ENCODE results near the gene DNAH5. TPM values are rescaled to one million over a fixed set of nuclear protein-coding genes. Genes with fewer than 3 reads are reported as not detected.

DNAH5 gene
- total RNA-seq, 1 donor from 2014 or later: 5.5 TPM

DNA sequence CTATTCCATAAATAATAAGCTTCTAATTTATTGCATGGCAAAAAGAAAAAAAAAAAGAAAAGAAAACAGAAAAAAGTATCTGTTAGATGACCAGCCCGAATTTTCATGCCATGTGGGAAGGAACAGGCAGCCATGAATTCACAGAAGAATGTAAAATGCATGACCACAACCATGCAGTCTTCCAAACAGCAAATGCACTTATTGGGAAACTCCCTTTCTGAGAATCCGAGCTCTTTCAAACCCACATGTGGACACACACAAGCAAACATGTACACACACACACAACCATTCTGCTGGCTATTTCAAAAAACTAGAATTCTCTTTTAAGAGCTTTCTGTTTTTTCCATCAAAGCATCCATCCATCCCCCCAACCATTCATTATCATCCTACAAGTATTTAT, 236.1 kb downstream of the DNAH5 start:
- DNase-seq: no peak

DNA sequence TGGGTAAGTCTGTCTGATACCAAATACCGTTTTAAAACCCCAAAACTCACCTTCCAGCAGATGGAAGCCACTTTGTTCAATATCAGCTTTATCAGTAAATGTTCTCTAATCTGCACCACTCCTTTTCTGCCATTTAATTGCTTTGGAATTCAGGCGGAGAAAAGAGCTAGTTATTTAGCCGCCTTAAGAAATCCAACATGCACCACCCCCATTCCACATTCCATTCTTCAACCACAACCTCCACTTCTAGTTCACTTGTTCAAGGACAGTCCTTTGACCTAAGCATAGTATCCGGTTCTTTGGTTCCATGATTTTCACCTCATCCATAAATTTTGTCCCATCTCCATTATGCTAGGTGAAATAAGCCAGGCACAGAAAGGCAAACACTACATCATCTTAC, 240.1 kb downstream of the DNAH5 start:
- no peak for DNase-seq

DNA sequence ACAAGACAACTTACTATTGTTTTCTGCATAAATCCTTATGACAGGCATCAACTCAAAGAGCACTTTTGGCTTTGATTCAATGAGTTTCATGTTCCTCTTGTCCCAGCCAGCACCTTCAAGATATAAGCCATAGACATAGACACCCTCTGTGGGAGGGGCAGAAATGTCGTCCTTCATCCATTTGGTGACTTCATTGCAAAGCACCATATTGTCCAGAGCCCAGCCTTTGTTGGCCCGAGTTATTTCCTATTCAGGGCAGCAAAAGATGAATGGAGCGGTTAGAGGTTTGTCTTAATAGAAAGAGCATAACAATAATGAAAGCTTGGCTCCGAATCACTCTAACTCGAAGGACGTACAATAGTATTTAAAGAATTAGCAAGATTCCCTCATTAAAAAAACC, 243.9 kb downstream of the DNAH5 start:
- DNase-seq: no peak

DNA sequence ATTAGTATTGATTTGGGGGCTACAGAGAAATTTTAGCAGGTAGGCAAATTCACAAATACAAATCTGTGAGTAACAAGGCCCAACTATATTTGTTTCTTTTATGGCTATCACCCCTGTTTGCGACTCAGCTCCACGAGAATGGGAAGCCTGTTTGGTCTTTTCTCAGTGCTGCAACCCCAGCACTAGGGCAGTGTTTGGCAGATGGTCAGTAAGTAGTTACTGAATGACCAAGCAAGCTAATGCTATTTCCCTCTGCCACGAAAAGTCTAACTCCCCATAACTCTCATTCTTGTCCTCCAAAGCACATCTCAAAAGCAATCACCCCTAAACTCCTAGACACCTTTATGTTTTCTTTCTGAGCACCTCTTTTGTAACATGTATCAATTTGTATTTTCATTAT, 245.6 kb downstream of the DNAH5 start:
- no peak for DNase-seq

DNA sequence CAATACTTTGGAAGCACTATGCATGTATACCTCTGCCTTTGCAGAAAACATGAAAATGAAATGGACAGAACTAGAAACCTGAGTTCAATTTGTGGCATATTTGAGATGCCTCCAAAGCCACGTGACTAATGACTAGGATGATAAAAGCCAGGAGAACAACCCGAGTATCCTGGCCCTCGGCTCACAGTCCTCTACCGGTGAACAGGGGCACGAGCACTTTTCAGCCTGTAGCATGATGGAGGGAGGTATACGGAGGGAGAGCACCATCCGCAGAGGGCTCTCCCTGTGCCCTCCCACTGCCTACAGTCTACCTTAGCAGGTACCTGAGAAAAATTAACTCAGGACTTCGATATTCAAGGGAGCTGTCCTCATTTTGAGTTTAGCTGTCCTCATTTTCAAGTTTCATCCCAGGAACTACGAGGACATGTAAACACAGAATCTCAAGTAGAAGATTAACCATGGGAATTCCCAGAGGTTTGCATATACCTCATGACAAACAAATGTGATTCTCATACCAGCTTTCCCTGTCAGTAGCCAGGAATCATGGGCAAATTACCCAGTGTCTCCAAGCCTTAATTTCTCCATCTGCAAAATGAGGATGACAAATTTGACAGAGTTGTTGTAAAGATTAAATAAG, 249.3 kb downstream of the DNAH5 start:
- no peak for DNase-seq

DNA sequence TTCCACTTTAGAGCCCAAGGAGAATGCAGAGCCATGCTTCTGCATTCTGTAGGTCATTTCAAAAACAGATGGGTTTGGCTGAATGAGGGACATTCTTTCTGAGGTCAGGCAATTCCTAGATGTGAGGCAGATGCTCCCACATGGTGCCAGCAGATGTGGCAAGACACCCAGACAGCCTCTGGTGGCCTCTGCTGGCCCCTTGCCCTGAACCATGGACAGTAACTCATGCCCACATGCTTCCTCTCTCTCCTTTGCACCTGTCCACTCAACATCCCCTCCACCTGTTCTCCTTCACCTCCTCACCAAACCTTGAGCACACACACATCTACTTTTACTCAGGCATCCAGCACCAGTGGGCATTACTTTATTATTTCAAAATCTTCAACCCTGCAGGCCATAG, 252.3 kb downstream of the DNAH5 start:
- no peak for DNase-seq

DNA sequence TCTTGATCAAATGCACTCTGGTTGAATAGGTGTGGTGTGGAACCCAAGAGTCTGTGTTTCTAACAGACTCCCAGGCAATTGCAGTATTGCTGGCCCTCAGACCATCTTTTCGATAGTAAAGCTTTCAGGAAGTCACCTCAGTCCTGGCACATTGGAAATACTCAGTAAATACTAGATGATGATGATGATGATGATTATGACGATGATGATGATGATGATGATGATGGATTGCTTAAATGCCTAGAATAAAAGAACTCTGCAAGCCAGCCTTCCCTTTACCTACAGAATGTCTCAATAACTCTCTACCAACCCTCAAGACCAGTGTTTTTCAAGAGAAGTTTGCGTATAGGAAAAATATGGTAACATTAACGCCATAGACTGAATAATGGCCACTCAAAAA, 268.0 kb downstream of the DNAH5 start:
- DNase-seq: no peak

DNA sequence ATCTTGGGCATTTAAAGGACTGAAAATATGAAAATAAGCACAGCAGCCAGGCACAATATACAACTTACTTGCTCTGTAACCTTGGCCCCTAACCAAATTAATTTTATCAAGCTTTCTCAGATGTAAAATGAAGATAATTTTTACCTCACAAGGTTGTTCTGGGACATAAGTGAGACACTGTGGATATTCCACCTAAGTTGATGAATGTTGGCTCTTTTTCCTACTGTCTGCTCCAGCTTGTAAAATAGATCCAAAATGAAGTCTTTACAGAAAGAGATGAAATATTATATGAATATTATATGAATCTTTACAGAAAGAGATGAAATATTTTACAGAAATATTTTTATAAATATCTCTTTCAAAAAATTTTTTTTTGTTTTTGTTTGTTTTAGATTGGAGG, 270.1 kb downstream of the DNAH5 start:
- no peak for DNase-seq

DNA sequence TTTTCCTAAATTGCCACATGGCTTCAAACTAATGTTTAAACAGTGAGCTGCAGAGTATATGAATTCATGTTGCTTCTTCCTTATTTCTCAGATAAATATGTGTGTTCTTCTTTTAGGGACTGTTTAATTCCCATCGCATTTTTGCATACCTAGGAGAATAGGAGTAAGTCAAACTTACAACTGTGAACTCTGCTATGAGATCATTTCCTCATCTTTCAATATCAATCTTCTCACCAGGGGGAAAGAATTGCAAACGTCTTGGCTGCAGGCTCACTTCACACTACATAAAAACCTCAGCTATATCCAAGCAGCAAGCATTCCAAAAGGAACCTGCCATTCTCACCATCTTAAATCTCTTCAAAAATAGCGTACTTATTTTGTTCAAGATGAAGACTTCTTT, 271.0 kb downstream of the DNAH5 start:
- no peak for DNase-seq

DNA sequence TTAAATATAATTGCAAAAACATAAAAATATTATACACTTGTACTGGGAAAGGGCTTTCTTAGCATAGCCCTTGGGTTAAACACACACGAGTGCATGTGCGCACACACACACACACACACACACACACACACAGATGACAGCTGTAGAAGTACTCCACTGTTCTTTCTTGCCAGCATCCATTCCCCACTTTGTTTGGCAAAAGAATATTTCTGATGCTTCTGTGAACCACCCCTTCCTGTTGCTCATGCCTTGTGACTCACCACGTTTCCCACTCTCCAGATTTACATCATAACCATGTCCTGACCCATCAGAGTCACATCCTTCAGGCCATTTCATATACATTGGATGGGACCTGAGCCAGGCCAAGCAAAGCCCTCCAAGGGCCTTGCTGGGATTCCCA, 280.1 kb downstream of the DNAH5 start:
- DNase-seq: no peak

DNA sequence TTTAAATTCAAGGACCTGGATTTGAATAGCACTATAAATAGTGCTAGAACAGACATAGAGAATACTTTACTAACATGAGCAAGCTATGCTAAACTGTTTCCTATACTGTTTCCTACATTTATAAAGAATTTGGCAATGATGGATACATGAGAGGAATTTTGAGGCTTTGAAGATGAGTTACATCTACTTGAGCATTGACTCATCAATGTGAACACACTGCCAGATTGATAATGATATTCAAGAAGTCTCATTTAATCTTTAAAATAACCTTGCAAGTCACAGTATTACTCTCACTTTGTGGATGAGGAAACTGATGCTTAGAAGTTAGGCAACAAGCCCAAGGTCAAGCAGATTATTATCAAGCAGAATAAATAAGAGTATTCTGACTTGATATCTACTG, 281.9 kb downstream of the DNAH5 start:
- no peak for DNase-seq

DNA sequence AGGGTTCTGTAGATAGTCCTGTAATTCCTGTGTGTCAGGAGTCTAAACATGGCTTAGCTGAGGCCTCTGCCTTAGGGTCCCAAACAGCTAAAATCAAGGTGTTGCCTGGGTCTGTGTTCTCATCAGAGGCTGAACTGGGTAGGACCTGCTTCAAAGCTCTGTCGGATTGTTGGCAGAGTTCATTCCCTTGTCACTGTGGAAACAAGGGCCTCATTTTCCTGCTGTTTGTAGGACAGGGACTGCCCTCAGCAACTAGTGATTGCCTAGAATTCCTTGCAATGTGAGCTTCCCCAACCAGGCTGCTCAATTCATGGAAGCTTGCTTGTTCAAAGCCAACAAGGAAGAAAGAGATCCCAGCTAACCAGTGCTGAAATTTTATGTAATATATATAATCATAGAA, 283.2 kb downstream of the DNAH5 start:
- no peak for DNase-seq

DNA sequence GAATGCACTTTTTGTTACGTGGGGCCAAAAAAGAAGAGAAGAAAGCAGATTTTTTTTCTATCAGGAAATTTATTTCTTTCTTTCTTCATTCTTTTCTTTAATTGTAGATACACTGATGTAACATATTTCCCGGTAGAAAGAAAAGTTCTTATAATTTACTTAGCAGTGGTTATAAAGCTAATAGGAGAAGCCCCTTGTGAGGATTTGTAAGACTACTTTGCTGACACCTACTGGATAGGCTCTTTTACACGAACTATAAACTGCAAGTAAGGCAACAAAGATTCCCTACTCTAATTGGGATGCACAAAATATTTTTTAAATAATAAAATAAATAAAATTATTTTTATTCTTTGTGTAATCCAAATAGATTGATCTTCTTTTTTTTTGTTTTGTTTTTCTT, 284.4 kb downstream of the DNAH5 start:
- DNase-seq: no peak

DNA sequence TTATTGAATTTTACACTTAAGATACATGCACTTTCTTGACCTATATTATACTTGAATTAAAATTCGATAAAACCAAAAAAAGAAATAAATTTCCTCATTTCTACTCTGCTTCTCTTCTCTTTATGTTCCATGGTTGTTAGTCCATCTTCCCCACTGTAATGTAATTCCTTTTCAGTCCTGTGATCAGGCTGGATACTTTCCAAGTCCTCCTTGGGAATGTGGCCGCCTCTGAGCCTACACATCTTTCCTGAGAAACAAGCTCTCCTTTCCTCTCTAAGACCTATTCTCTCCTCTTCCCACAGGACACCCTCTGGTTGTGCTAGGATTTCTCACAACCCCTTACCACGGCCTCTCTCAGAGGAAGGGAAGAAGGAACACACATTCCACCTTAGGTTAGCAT, 285.1 kb downstream of the DNAH5 start:
- DNase-seq: no peak

DNA sequence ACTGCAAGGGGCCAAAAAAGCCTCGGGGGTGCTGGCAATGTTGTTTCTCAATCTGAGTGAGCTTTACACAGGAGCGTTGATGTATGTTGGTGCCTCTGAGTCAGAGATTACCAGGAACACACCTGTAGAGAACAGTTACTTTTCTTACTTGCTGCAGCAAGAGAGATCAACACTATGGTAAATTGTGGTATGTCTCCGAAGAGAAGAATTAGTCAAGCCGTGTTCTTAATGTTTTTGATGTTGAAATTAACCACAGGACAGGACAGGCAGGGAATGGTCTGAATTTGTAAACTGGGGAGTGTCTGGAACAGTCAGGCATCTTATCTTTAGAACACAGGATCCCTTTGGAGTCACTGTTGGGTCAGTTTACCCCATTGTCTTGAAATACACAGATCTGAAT, 285.7 kb downstream of the DNAH5 start:
- DNase-seq: no peak

DNA sequence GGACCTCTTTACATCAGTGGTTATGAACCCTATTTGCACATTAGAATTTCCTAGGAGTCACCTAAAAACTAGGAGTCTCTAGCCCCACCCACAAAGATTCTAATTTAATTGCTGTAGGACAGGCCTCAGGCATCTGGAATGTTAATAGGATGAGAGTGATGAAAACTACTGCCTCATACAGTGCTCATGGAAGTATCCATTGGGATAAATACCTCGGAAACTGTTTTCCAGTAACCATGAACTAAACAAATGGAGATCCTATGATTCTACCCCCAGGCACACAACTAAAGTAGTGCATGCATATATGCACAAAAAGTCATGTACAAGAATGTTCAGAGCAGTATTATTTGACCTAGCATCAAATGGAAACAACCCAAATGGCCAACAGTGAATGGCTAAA, 286.3 kb downstream of the DNAH5 start:
- DNase-seq: no peak

DNA sequence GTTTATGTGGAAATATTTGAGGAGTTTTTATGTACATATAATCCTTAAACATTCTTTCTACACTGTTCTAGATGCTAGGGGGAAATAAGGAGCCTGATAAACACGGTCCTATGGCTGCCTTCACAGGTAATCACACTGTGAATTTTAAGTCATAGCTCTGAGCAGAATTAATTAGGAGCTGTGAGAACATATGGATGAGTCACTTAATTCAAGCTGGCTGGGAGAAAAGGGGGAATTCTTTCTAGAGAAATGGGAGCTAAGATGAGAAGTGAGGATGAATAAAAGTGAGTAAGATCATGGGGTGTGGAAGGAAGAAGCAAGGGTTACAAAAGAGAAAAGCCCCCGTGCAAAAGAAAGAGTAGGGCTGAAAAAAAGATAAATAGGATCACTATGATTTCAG, 290.8 kb downstream of the DNAH5 start:
- DNase-seq: no peak

DNA sequence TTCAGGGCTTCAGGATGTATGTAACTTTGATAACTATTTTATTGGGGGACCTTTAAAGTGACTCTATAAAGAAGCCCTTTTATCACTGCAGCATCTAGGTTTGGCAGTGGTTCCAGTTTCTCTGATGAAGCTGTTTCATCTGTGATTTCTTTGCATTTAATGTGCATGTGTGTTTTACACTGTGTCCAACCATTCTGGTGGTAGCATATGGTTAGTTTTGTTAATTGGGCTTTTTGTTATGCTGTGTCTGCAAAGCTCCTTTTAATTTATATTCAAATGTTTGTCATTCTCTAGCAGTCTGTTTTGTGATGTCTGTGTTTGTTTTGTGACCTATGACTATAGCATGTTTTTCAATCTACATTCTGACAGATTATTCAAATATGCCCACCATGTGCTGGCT, 294.8 kb downstream of the DNAH5 start:
- DNase-seq: no peak

DNA sequence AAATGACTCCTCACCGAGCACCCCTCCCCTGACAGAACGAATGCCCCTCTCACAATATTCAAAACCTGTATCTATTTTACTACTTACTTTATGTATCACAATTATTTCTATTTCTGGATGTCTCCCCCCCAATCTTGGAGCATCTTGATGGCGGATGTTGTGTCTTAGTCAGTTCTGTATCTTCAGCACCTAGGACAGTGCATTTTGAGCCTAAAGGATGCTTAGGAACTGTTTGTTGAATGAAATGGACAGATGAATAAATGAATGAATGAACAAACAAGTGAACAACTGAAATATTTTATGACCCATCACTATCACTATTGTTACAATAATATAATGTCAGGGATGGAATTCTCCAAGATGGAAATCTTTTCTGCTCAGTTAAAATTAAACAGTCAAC, 295.7 kb downstream of the DNAH5 start:
- DNase-seq: no peak

DNA sequence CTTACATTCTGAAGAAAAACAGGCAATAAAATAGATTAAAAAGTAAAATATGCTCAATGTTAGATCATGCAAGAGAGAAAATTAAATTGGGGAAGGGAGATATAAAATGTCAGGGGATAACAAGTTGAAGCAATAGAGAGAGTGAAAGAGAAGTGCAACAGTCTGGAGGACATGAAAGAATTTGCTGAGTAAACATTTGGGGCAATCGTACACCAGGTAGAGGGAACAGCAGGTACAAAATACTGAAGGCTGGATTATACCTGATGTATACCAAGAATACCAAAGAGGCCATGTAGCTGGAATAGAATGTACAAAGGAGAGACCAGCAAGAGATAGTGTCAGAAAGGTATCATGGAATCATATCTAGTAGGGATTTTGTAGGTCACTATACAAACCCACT, 300.8 kb downstream of the DNAH5 start:
- no peak for DNase-seq

DNA sequence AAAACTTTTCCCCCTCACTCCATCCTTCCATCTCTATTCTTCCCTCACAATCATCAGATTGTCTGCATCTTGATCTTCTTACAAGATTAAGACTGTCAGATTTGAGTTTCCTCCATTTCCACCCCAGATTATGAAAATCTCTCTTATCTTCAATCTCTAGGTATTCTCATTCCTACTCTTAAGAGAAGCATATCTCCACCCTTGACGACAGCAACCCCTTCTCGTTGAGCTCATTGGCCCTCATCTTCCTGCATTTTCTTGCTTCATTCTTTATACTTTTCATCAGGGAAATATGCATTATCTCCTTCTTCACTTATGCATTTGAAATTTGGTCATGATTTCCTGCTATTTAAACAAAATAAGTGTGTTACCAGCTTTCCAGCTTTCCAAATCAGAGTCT, 301.3 kb downstream of the DNAH5 start:
- no peak for DNase-seq
